DND-41 (cell line): ENCODE data around the gene SEPTIN10.

ENCODE experiments used
- EZH2 ChIP-seq: IDR thresholded peaks from 3 replicates; pipeline ENCODE4 v1.6.1; 2012; ENCODE audit warnings: borderline replicate concordance, low read depth, mild to moderate bottlenecking, moderate library complexity, low read length, inconsistent platforms; ENCODE audit not compliant: severe bottlenecking
- TF ChIP-seq, protein P1 (sequence below): IDR thresholded peaks from 2 replicates; pipeline ENCODE4 v1.5.1; 2012; ENCODE audit warnings: borderline replicate concordance, low read length, moderate library complexity, mild to moderate bottlenecking; ENCODE audit not compliant: poor library complexity, severe bottlenecking; ENCODE audit errors: extremely low read depth

DNA sequence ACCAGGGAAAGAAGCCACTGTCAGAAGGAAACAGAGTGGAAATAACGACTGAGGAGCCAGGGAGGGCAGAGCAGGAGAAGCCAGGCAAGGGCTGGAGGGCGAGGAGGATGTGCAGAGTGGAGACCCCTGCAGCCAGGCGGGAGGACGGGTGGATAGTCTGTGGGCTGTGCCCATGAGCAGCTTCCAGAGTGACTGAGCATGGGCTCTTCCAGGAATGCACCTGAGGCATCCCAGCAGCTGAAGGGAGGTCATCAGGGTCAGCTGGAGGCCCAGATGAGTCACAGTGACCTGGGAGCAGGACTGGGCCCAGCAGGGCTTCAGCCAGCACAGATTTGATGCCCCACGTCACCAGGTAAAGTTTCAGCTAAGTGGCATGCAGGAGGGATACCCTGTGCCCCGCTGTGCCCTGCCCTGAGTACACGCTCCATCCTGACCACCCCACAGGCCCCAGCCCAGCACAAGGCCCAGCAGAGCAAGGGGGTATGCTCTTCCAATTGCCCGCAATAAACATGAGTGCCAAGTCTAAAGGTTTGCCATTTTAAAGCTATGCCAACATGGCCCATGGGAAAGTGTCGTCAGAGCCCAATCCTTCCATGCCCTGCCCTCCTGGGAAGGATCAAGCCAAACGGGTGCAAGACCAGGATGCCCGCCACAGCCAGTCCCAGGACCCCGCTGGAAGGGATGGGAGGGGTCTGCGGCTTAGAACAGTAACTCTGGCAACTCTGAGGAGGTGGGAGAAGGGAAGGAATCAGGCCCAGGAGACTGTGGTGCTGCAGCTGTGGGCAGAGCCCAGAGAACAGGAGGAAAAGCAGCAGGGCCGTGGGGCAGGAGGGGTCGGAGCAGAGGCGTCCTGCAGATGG, 85.7 kb downstream of the SEPTIN10 start:
- TF ChIP-seq, protein P1, sequence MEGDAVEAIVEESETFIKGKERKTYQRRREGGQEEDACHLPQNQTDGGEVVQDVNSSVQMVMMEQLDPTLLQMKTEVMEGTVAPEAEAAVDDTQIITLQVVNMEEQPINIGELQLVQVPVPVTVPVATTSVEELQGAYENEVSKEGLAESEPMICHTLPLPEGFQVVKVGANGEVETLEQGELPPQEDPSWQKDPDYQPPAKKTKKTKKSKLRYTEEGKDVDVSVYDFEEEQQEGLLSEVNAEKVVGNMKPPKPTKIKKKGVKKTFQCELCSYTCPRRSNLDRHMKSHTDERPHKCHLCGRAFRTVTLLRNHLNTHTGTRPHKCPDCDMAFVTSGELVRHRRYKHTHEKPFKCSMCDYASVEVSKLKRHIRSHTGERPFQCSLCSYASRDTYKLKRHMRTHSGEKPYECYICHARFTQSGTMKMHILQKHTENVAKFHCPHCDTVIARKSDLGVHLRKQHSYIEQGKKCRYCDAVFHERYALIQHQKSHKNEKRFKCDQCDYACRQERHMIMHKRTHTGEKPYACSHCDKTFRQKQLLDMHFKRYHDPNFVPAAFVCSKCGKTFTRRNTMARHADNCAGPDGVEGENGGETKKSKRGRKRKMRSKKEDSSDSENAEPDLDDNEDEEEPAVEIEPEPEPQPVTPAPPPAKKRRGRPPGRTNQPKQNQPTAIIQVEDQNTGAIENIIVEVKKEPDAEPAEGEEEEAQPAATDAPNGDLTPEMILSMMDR = no peak
- TF ChIP-seq EZH2 = no peak
